Activated CD4-positive, alpha-beta memory T cell treated with anti-CD3 and anti-CD28 coated beads for 36 hours (primary cell): ENCODE results near the gene TMEM140. TPM values are rescaled to one million over a fixed set of nuclear protein-coding genes. Genes with fewer than 3 reads are reported as not detected.
"Not testable (repeated sequence)": the region's sequence is repeated elsewhere in the genome, so short reads cannot be mapped to it uniquely, and the experiment has no call there.

Experiments
- CTCF ChIA-PET: fragments of 350-600 bp; sonication (Branson Sonifier 250); formaldehyde crosslinking; loops from one replicate; lab custom pipeline; 2021; ENCODE audit warnings: antibody characterized with exemption, inconsistent platforms; lab: Charles Lee
- POLR2A ChIA-PET: fragments of 350-600 bp; sonication (Branson Sonifier 250); formaldehyde crosslinking; loops from one replicate; lab custom pipeline; 2021; ENCODE audit warnings: antibody characterized with exemption; lab: Charles Lee
- DNase-seq: peaks from one replicate; pipeline ENCODE4 v3.0.0-alpha.2; 2020
- H3K27ac Mint-ChIP-seq: one replicate; pipeline ENCODE4 v1.8.0; 2021; ENCODE audit warnings: mixed read lengths
- H3K27me3 Mint-ChIP-seq: one replicate; pipeline ENCODE4 v1.8.0; 2021; ENCODE audit warnings: mixed read lengths
- H3K36me3 Mint-ChIP-seq: one replicate; pipeline ENCODE4 v1.8.0; 2021; ENCODE audit warnings: mixed read lengths
- H3K4me1 Mint-ChIP-seq: one replicate; pipeline ENCODE4 v1.8.0; 2021; ENCODE audit warnings: low read depth, mixed read lengths
- H3K4me3 Mint-ChIP-seq: one replicate; pipeline ENCODE4 v1.8.0; 2021; ENCODE audit warnings: mild to moderate bottlenecking, mixed read lengths
- H3K9me3 Mint-ChIP-seq: one replicate; pipeline ENCODE4 v1.8.0; 2021; ENCODE audit warnings: mixed read lengths
- intact Hi-C: fragments of 100-400 bp; cut with micrococcal nuclease; formaldehyde crosslinking; loops from one replicate; pipeline ENCODE4 v1.15.1; 2023
- total RNA-seq, 2 experiments: library from RNA; stranded (reverse); gene quantifications; one replicate each; pipeline ENCODE4 v1.2.3, GENCODE V29; 2021

Gene TMEM140
- total RNA-seq, 2 experiments from 2014 or later: 8.6 to 10.0 TPM

DNA sequence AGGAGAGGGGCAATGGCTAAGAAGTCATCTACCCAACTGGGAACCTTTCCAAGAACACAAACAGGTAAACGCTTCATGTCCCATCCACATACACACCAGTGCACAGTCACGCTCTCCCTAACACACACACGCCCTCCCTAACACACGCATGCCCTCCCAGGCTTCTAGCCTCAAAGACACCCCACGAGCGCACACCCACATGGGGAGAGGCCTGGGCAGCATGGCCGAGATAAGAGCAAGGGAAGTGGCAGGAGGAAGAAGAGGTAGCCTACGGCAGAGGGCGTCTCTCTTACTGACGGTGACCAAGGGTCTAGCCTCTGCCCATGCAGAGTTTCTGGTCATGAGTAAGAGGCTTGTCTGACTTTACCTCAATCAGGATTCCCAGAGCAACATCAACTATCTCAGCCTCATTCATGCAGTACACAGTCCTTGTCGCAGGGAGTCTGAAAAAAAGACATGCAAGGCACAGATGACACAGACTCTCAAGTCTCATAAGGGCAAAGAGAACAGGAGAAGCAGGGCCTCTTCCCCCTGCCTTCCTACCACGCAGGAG, 19.6 kb downstream of the TMEM140 start:
- no peak for DNase-seq
- ChIA-PET CTCF (interaction anchor here (4.6 kb wide), 1 partner anchor 21 kb away, joined by 65 read pairs; the partner anchor contains the start of gene TMEM140), POLR2A (interaction anchor here (0.5 to 1.5 kb wide), 2 partner anchors 20 to 37 kb away, joined by 3 to 4 read pairs; partner anchors contain the start of gene TMEM140)
- no peaks in the 10 kb centered on the region for H3K27me3 Mint-ChIP-seq
- H3K9me3 Mint-ChIP-seq: peaks cover 6% of the 10 kb centered on the region
- H3K4me3 Mint-ChIP-seq: peak overlapping the region; percentile 26
- intact Hi-C loops: loop anchor here (5.0 to 10.0 kb wide), 3 partner anchors 433 to 853 kb away; partner anchors contain the start of gene SLC35B4
- H3K27ac Mint-ChIP-seq: peak overlapping the region; percentile 72
- peaks cover 53% of the 10 kb centered on the region for H3K36me3 Mint-ChIP-seq
- H3K4me1 Mint-ChIP-seq: peaks cover 44% of the 10 kb centered on the region

DNA sequence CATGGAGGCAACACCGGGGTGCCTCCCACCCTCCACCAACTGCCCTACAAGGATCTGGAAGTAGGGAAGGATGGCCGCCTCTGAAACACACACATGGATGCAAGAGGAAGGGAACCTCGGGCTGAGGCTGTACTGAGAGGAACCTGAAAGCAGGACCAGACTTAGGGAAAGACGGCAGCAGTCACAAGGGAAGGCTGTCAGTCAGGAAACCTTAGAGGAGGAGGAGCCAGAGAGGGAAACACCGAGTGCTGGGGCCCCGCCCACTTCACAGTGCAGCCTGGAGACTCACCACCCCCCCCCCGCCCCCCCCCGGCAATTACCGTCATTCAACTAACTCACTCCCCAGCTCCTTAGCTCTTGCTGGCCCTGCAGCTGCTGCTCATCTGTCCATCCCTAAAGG, 20.1 kb downstream of the TMEM140 start:
- CTCF ChIA-PET: interaction anchor here (4.6 kb wide), 1 partner anchor 21 kb away, joined by 65 read pairs; the partner anchor contains the start of gene TMEM140
- peak overlapping the region; percentile 99 for H3K27ac Mint-ChIP-seq
- POLR2A ChIA-PET: interaction anchor here (0.5 to 1.5 kb wide), 2 partner anchors 20 to 37 kb away, joined by 3 to 4 read pairs; partner anchors contain the start of gene TMEM140
- no peaks in the 10 kb centered on the region for H3K27me3 Mint-ChIP-seq
- peaks cover 47% of the 10 kb centered on the region for H3K36me3 Mint-ChIP-seq
- H3K9me3 Mint-ChIP-seq: peaks cover under 1% of the 10 kb centered on the region
- peak overlapping the region; percentile 96 for H3K4me3 Mint-ChIP-seq
- intact Hi-C loops: loop anchor here (2.0 to 10.0 kb wide), 5 partner anchors 433 to 853 kb away; partner anchors contain the start of genes BPGM and SLC35B4
- peak; percentile 52 for DNase-seq
- peaks cover 45% of the 10 kb centered on the region for H3K4me1 Mint-ChIP-seq

DNA sequence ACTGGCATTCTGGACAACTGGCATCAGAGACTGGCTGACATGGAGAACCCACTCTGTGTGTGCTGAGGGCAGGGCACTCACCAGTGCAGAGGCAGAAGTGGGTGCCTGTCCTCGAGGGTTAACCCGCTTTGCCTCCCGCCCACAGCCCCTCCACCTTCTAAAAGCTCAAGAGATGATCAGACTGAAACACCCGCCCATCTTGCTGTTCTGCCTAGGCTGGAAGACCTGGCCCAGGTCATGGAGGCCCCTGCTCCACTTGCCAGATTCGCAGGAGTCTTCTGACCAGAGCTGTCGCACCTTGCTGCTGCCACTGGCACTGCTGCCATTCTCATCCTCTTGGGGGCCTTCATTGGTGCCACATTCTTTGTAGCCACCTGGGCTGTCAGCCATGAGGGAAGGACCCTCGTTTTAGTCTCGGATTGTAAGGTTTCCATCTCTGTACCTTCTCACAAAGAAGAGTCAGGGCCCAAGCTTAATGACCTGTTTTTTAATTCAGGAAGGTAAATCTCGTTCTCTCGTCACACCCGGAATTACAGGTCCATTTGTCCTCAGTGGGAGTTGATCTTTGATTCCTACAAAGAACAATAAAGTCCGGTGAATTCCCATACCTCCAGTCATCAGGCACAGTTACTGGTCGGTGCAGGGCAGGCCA, 20.7 kb downstream of the TMEM140 start:
- Mint-ChIP-seq H3K36me3 (peaks cover 46% of the 10 kb centered on the region), H3K4me1 (peaks cover 45% of the 10 kb centered on the region), H3K9me3 (no peaks in the 10 kb centered on the region), H3K4me3 (peak overlapping the region; percentile 96), H3K27ac (peak overlapping the region; percentile 99), H3K27me3 (no peaks in the 10 kb centered on the region)
- ChIA-PET POLR2A (interaction anchor here (1.2 to 3.7 kb wide), 4 partner anchors 8 to 181 kb away, joined by 5 to 32 read pairs (median 11); partner anchors contain the start of genes AGBL3, TMEM140 and WDR91), CTCF (interaction anchor here (0.5 to 4.6 kb wide), 14 partner anchors 8 to 642 kb away, joined by 3 to 65 read pairs (median 4); partner anchors contain the start of genes AGBL3, NUP205, TMEM140 and WDR91)
- intact Hi-C loops: loop anchor here (1.0 to 10.0 kb wide), 8 partner anchors 8 to 854 kb away; partner anchors contain the start of genes BPGM, SLC35B4 and TMEM140
- no peak for DNase-seq

DNA sequence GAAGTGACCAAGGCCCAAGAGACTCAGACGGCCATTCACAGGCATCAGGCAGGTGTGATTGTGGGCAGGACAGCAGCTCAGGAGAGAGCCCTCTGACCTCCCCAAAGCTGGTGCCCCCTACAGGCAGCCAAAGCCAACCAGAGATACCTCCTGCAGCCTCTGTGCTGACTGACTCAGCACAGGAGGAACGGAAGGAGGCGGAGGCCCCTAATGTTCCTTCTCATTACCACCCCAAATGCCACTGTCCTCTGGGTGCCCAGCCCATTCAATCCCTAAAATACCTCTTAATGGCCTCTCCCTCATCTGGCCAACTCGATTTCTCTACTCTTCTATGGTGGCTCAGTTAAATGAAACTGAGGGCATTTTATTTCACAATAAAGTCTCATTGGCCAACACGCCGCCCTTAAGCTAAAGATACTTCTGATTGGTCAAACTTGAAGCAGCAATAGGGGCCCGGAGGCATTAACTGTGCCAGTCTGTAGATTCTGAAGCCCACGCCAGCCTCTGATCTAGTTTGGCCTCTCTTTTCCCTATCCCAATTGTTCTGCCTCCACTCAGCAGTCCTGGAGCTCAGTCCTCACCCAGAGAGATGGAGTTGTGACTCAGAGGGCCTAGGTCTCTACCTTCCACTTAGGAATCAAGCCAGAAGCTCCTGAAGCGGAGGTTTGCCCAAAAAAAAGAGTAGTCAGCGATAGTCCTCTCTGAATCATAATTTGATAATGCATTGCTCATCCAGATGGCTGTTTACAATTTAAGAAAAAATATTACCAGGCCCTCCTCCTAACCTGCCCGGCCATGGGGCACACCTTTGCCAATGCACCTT, 21.5 kb downstream of the TMEM140 start:
- no peaks in the 10 kb centered on the region for H3K9me3 Mint-ChIP-seq
- peak overlapping the region; percentile 99 for H3K27ac Mint-ChIP-seq
- H3K4me1 Mint-ChIP-seq: peaks cover 45% of the 10 kb centered on the region
- CTCF ChIA-PET: interaction anchor here (0.5 to 4.6 kb wide), 18 partner anchors 8 to 642 kb away, joined by 3 to 65 read pairs (median 3); partner anchors contain the start of genes AGBL3, NUP205, TMEM140 and WDR91
- no peaks in the 10 kb centered on the region for H3K27me3 Mint-ChIP-seq
- DNase-seq: peak; percentile 84
- POLR2A ChIA-PET: interaction anchor here (1.1 to 3.7 kb wide), 5 partner anchors 9 to 182 kb away, joined by 3 to 32 read pairs (median 7); partner anchors contain the start of genes AGBL3, TMEM140 and WDR91
- H3K4me3 Mint-ChIP-seq: peak overlapping the region; percentile 96
- intact Hi-C loops: loop anchor here (1.0 to 10.0 kb wide), 8 partner anchors 9 to 855 kb away; partner anchors contain the start of genes BPGM, SLC35B4 and TMEM140
- H3K36me3 Mint-ChIP-seq: peaks cover 40% of the 10 kb centered on the region

DNA sequence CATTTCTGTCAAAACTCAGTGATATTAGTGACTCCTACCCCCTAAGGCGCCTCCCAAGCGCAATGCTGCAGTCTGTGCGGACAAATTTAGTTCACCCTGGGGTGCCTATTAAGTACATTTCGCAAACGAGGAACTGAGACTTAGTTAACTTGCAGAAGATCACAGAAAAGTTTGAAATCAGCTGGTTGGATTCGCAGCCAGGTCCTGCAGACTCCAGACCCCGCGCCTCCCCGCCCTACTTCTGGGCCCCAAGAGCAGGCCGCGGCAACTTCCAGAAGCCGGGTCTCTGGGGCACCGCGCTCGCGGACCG, 22.0 kb downstream of the TMEM140 start:
- peak overlapping the region; percentile 99 for H3K27ac Mint-ChIP-seq
- ChIA-PET CTCF (interaction anchor here (0.7 to 4.6 kb wide), 11 partner anchors 9 to 537 kb away, joined by 3 to 65 read pairs (median 4); partner anchors contain the start of genes AGBL3 and TMEM140), POLR2A (interaction anchor here (1.1 to 3.7 kb wide), 7 partner anchors 10 to 183 kb away, joined by 3 to 32 read pairs (median 5); partner anchors contain the start of genes AGBL3, TMEM140 and WDR91)
- peaks cover 37% of the 10 kb centered on the region for H3K36me3 Mint-ChIP-seq
- DNase-seq: no peak
- H3K4me1 Mint-ChIP-seq: peaks cover 45% of the 10 kb centered on the region
- intact Hi-C loops: loop anchor here (1.0 to 10.0 kb wide), 12 partner anchors 10 to 855 kb away; partner anchors contain the start of genes AGBL3, BPGM, CNOT4 and SLC35B4
- no peaks in the 10 kb centered on the region for H3K9me3 Mint-ChIP-seq
- H3K4me3 Mint-ChIP-seq: peak overlapping the region; percentile 96
- no peaks in the 10 kb centered on the region for H3K27me3 Mint-ChIP-seq

DNA sequence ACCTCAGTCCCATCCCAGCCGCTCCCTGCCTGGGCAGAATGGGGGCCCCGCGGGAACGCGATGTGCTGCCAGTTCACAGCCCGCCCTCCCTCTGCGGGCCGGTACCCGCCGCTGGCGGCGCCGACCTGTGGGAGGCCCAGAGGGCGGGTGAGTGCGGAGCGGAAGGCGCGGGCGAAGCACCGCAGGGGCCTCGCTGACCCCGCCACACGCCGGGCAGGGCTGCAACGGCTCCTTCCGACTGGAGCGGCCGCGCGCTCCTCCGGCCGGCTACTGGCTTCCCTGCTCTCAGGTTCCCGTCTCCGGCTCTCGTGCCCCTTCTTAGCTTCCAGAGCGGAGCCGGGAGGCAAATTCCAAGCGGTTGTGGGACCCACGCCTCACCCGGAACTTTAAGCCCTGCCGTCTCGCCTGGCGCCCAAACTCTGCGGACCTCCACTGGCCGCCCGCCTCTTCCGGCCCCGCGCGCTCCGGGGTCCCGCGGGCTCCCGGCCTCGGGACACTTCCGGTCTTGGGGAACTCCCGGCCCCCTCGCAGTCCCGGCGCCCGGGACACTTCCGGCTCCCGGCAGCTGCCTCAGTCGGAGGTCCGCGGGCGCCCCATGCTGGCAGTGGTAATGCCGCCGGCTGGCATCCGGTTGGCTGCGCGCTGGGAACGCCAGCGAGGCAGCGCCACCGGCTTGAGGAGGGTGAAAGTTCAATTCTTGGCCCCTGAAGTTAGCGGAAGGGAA, 22.6 kb downstream of the TMEM140 start, which contains the start of gene CYREN:
CYREN (minus strand) TSS at position 434 of the 724 bp plus-strand sequence. CDS start 1,785 bp downstream, outside the sequence.
- peak; percentile 95 for DNase-seq
- H3K27me3 Mint-ChIP-seq: no peaks in the 10 kb centered on the region
- CTCF ChIA-PET: interaction anchor here (0.6 to 4.6 kb wide), 11 partner anchors 9 to 537 kb away, joined by 3 to 65 read pairs (median 4); partner anchors contain the start of genes AGBL3 and TMEM140
- no peaks in the 10 kb centered on the region for H3K9me3 Mint-ChIP-seq
- H3K4me1 Mint-ChIP-seq: peaks cover 45% of the 10 kb centered on the region
- H3K36me3 Mint-ChIP-seq: peaks cover 35% of the 10 kb centered on the region
- intact Hi-C loops: loop anchor here (1.0 to 5.0 kb wide), 4 partner anchors 41 to 418 kb away; partner anchors contain the start of genes AGBL3, CNOT4 and WDR91
- peak within 1 kb of the TSS; percentile 96 for H3K4me3 Mint-ChIP-seq
- POLR2A ChIA-PET: interaction anchor here (0.6 to 3.7 kb wide), 10 partner anchors 9 to 524 kb away, joined by 3 to 32 read pairs (median 4); partner anchors contain the start of genes AGBL3, BPGM, TMEM140 and WDR91
- peak within 1 kb of the TSS; percentile 99 for H3K27ac Mint-ChIP-seq

DNA sequence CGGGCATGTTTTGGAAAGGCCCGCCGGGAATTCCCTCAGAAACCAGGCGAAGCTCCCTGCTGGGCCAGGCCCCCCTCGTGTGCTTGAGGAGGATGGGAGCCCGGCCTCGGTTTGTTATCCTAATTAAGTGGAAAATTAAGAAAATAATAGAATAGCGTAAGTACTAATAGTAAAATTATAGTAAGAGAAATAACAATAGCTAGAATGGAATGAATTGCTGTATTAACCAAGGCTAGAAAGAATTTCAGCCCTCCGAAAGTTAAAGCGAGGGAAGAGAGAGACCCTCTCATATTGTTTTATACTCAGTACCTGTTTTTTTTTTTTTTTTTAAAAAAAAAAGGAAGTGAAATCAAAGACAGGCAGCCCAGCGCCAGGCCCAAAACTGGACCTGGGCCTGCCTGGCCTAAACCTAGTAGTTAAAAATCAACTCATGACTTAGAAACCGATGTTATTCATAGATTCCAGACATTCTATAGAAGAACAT, 23.2 kb downstream of the TMEM140 start:
- intact Hi-C loops: loop anchor here (1.0 to 5.0 kb wide), 4 partner anchors 40 to 419 kb away; partner anchors contain the start of genes AGBL3, CNOT4 and WDR91
- peak overlapping the region; percentile 96 for H3K4me3 Mint-ChIP-seq
- peaks cover 45% of the 10 kb centered on the region for H3K4me1 Mint-ChIP-seq
- POLR2A ChIA-PET: interaction anchor here (0.6 to 3.7 kb wide), 9 partner anchors 8 to 525 kb away, joined by 3 to 32 read pairs (median 4); partner anchors contain the start of genes AGBL3, BPGM, TMEM140 and WDR91
- H3K27ac Mint-ChIP-seq: peak overlapping the region; percentile 95
- H3K36me3 Mint-ChIP-seq: peaks cover 35% of the 10 kb centered on the region
- H3K27me3 Mint-ChIP-seq, DNase-seq, H3K9me3 Mint-ChIP-seq: not testable (repeated sequence)
- CTCF ChIA-PET: interaction anchor here (0.6 to 4.6 kb wide), 9 partner anchors 8 to 184 kb away, joined by 3 to 65 read pairs (median 4); partner anchors contain the start of genes AGBL3 and TMEM140

DNA sequence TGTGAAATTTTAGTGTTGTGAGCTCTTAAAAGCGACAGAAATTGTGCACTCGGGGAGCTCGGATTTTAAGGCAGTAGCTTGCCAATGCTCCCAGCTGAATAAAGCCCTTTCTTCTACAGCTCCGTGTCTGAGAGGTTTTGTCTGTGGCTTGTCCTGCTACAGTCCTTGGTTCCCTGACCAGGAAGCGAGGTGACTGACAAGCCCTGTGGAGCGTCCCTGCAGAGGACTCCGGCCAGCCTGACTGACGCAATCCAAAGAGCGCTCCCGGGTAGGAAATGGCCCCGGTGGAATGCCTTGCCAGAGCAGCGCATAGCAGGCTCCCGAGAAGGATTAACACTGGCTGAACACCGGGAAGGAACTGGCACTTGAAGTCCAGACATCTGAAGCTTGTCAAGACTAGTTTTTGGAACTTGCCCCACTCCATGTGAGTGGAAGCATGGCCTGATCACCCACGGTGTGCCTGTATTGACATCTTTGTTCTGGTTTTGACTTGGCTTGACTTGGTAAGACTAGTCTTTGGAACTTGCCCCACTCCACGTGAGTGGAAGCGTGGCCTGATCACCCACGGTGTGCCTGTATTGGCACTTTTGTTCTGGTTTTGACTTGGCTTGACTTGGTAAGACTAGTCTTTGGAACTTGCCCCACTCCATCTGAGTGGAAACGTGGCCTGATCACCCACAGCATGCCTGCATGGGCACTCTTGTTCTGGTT, 23.9 kb downstream of the TMEM140 start:
- H3K9me3 Mint-ChIP-seq, H3K27me3 Mint-ChIP-seq: not testable (repeated sequence)
- Mint-ChIP-seq H3K27ac (peak overlapping the region; percentile 79), H3K4me1 (peaks cover 45% of the 10 kb centered on the region), H3K36me3 (peaks cover 29% of the 10 kb centered on the region), H3K4me3 (peak overlapping the region; percentile 52)
- DNase-seq: peak; percentile 52
- CTCF ChIA-PET: interaction anchor here (0.8 to 4.6 kb wide), 4 partner anchors 8 to 185 kb away, joined by 3 to 65 read pairs (median 22); partner anchors contain the start of genes AGBL3 and TMEM140
- intact Hi-C loops: loop anchor here (5.0 kb wide), 2 partner anchors 341 to 419 kb away; partner anchors contain the start of gene CNOT4
- POLR2A ChIA-PET: interaction anchor here (1.0 to 3.7 kb wide), 4 partner anchors 24 to 525 kb away, joined by 3 to 32 read pairs (median 8); partner anchors contain the start of genes AGBL3, BPGM, TMEM140 and WDR91

DNA sequence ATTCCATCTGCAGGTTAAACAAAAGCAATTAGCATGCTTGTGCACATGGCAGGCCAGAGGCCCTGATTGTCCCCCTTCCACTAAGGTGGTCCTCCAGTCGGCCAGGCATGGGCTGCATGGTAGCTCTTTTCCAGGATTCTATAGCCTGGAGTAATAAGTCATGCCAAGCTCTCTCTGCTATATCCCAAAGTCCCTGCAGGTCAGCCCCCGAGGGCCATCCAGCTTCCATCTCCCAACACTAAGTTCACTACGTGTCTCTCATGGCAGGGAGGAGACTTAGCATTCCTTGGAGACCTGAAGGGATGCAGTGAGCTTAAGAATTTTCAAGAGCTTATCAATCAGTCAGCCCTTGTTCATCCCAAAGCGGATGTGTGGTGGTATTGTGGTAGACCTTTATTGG, 26.0 kb downstream of the TMEM140 start:
- intact Hi-C loops: loop anchor here (5.0 kb wide), 2 partner anchors 338 to 422 kb away; partner anchors contain the start of gene CNOT4
- H3K4me3 Mint-ChIP-seq, H3K27me3 Mint-ChIP-seq, H3K9me3 Mint-ChIP-seq, POLR2A ChIA-PET, DNase-seq, H3K27ac Mint-ChIP-seq: not testable (repeated sequence)
- H3K4me1 Mint-ChIP-seq: peaks cover 25% of the 10 kb centered on the region
- CTCF ChIA-PET: interaction anchor here (0.6 to 0.7 kb wide), 2 partner anchors 42 to 62 kb away, joined by 3 to 4 read pairs; no protein-coding TSS in a partner anchor
- peaks cover 12% of the 10 kb centered on the region for H3K36me3 Mint-ChIP-seq
